Measurements from ENCODE around the gene NKAIN2.

Gene NKAIN2

GRCh38 chr6:124792386-124792785, 988.7 kb downstream of the NKAIN2 start:
- no peak for DNase-seq

- no peak for DNase-seq
Observed at GRCh38 chr6:124793398-124793797, 989.7 kb downstream of the NKAIN2 start.

- no peak for DNase-seq
Observed at GRCh38 chr6:124795643-124796463, 992.2 kb downstream of the NKAIN2 start.

DNA sequence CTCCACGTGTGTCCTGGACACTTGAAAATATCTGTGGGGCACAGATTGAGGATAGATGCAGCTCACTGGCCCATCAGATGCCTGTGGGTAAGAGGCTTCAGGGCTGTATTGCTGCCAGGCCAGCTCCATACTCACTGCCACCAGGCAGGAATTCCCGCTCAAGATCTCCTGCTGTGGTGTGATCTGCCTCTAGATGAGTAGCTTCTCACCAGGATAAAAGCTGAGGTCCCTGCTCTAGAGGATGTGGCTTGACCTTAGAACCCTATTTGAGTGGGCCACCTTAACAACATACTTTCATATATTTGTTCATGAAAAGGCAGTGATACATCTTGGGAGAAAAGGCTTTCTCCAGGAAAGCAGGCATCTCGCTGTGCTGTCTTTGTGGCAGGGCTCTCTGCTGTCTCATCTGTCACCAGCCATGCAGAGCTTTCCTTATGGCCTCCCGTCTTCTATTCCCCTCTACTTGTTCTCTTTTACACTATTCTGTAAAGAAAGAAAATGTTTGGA, 992.9 kb downstream of the NKAIN2 start:
- no peak for DNase-seq

DNA sequence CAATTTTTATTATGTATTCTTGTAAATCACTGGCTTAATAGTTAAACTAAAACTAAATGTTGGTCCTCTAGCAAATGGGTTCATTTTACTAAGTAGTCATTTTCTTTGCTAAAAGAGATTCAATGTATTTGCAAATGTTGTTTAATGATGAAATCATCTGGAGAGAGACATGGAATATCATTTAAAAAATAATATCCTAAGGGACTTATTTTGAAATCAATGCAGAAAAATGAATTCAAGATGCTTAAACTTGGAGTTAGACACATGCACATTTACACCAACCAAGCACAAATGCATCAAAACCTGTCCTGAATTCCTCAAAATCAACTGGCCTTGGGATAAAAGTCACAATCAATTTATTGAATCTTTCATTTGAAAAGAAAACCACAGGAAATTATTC, 993.6 kb downstream of the NKAIN2 start:
- DNase-seq: no peak

- no peak for DNase-seq
Observed at GRCh38 chr6:124798942-124799496, 995.4 kb downstream of the NKAIN2 start.

GRCh38 chr6:124799638-124800037, 996.0 kb downstream of the NKAIN2 start:
- no peak for DNase-seq

DNA sequence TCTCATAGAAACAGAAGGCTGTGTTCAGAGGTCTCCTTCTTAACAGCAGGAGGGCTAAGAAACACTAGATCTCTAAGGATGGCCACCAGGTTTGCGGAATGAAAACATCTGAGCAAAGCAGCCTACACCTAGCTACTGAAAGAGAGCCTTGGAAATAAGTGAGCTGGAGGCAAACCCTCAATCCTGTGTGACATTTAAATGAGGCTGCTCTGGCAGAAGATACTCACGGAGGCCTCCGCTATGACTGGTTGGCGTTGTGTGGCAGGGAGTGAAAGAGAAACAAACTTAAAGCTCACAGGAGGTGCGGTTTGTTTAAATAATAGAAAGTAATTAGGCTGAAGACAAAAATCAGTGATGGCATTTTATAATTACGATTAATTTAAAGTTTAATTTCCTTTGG, 996.6 kb downstream of the NKAIN2 start:
- DNase-seq: no peak

DNA sequence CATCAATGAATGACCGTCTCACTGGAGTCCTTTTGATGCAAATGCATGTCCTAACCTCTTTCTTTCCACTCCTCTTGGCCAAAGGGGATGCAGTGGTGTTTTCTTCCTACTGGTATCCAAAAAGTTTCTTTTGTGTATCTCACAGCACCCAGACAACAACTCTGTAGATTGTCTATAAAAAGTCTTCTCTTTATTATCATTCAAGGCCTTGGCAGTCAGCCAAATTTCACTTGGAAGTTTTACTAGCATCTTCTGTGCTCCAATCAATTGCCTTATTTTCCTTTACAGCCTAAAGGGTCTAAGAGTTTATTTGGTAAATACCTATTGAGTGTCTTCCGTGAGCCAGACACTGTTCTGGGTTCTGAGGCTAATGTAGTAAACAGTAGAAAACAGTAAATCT, 1008.4 kb downstream of the NKAIN2 start:
- no peak for DNase-seq

DNA sequence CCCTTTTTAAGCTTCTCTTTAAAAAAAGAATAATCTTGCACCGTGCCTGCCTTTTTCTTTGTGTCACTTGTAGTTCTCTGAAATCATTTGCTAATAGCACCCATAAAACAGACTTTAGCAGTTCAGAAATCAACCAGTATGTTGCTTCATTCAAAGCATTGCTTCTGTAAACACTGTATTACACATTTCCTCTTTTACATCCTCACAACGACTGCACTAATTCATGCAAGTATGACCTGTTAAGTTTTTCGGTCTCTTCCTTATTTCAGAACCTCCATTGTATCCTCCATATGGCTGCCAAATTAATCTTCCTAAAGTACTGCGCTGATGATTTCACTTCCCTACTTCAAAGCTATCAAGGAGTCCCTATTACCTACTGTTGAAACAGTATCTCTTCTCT, 1015.7 kb downstream of the NKAIN2 start:
- peak in 1 of 2 donors; percentile 2 for DNase-seq

DNA sequence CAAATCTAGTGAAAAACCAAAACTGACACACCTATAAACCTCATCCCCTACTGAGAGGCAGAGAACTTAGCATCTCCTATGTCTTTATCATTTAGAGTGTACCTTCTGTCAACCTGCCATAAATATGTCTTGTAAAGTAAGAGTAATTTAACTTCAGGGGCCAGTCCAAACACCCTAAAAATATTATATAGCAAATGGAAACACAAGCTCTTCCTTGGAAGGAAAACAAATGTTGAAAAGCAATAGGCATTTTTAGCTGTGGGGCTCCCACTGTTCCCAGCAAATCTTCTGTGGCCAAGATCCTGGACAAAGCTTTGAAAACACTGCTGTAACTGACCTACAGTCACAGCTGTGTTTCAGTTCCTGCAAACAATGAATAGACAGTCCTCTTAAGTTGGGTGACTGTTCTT, 1018.5 kb downstream of the NKAIN2 start:
- no peak for DNase-seq

DNA sequence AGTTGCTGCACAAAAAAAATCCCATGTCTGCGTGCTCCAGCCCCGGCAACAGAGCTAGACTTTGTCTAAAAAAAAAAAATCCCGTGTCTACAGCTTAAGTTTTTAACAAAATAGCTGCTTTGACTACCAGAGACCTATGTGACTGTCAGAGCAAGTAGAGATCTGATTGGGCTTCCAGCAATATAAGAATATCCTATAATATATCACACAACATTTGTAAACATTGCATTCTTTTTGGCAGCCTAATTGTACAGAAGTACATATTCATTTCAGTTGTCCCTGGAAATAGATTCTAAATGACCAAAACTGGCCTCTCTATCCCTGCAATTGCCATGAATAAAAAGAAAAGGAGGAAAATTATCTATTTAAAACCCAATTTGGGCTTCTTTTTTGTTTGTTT, 1019.1 kb downstream of the NKAIN2 start:
- no peak for DNase-seq

- DNase-seq: no peak
Observed at GRCh38 chr6:124823240-124824111, 1019.8 kb downstream of the NKAIN2 start.

DNA sequence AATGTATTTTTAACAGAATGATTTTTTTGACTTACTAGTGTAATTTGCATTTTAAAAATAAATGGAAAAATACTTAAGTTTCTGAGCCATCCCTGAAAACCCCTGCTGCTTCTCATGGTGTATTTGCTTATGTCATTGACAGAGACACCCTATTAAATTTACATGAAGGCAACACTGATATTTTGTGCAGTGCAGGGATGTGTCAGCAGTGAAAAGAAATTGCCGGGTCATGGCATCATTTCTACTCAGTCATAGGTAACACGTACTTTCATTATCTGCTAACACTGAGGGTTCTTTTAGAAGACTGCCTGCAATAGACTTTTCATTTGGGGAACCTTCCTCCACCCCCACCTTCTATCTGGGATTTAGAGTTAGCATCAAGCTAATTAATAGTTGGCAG, 1021.9 kb downstream of the NKAIN2 start:
- no peak for DNase-seq

DNA sequence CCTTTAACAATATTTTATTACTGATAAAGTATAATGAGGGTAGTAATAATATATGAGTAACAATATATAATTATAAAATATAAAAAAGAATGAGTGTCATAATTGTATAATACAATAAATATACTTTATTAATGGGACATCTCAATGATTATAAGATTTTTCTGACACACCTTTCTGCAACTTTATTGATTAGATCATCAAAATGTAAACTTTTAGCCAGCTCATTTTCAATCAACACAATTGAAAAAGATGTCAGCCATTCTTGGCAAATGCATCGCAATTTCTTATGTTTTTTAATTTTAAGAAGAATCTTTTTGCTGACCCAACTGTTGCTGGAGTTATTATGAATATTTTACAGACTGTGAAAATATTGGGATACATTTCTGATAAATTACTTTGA, 1026.2 kb downstream of the NKAIN2 start:
- no peak for DNase-seq

DNA sequence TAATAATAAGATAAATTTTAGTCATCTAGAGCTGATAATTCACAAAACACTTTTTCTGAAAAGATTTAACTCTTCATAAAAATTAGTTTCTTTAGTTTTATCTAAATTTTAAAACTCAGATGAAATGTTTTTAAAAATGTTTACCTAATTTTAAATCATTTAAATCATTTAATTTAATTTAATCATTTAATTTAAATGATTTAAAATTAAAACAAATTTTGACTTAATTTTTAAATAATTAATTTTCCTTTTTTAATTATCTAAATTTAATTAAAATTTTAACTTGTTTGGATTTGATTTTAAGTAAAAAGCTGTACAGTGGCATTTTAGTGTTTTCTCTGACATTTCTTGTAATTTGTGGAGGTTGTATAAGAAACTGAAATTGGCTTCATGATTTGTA, 1026.8 kb downstream of the NKAIN2 start:
- no peak for DNase-seq

GRCh38 chr6:124854338-124854922, 1050.8 kb downstream of the NKAIN2 start:
- no peak for DNase-seq

DNA sequence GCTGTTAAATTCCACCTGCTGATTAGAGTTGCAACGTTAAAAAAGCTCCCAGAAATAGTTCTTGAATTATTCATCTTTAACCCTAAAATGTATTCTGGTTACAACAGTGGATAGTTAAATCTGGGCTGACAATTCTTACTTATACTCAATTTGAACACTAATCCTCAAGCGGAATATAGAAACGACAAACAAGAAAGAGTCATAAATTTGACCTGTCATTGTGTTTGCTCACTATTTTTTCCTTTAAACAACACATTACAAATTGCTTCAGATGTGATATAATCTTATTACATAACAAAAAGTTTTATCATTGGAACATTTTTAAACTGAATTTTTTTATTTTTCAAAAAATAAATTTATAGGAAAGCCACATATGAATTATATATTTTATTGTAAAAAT, 1054.1 kb downstream of the NKAIN2 start:
- no peak for DNase-seq

DNA sequence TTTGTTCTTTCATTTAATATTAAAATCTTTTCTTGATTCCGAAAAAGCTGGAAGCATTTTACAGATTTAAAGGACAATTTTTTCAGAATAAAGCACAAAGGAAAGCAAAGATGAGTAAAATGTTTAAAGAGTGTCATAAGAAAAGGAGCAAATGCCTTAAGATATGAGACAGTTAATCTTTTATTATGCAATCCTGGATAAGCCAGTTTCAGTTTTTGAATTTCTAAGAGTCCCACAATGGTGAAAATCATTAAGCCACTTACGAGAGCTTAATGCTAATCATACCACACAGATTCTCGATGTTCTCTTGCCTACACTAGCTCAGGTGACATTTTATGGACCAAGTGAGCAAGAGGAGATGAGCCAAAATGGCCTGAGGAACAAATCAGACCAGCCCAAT, 1054.9 kb downstream of the NKAIN2 start:
- no peak for DNase-seq

- DNase-seq: no peak
Observed at GRCh38 chr6:124859366-124859765, 1055.7 kb downstream of the NKAIN2 start.

- DNase-seq: no peak
Observed at GRCh38 chr6:124866040-124866439, 1062.4 kb downstream of the NKAIN2 start.

DNA sequence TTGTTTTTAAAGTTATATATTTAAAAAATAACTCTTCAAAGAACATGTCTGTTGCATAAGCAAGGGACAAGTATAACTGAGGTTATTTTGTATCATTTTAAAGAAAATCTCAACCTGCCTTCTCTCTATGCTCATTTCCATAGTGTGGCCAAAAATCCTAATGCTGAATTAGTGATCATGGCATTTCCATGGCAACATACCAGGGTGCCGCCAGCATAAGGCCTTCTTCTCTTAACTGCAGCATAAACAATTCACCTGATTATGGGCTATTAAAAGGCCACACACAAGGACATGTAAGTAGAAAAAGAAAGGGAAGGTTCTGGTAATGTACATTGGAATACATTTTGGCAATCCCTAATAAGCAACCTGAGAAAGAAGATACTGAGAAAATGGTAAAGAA, 1063.5 kb downstream of the NKAIN2 start:
- no peak for DNase-seq

- DNase-seq: no peak
Observed at GRCh38 chr6:124868481-124868880, 1064.8 kb downstream of the NKAIN2 start.

Measured in CD4-positive, alpha-beta T cell treated with Interleukin-4 for 1 hour (primary cell).